OCI-LY7 (cell line): ENCODE results near the gene TRIP12. TPM values are rescaled to one million over a fixed set of nuclear protein-coding genes. Genes with fewer than 3 reads are reported as not detected.

Experiments used
- BruUV-seq: library from RNA; stranded (reverse); fragments of 400-500 nt; replicated peaks from 2 replicates; lab custom pipeline; 2021; lab: Mats Ljungman, UMichigan
- CTCF ChIA-PET: fragments of 300-600 bp; sonication (Branson Sonifier 250); formaldehyde crosslinking; loops from one replicate; lab custom pipeline; 2022; ENCODE audit warnings: antibody characterized with exemption; ENCODE audit not compliant: unreplicated experiment; lab: Charles Lee
- POLR2A ChIA-PET: fragments of 300-600 bp; sonication (Branson Sonifier 250); formaldehyde crosslinking; loops from one replicate; lab custom pipeline; 2022; ENCODE audit warnings: antibody characterized with exemption; lab: Charles Lee
- DNase-seq: peaks from one replicate; pipeline ENCODE4 v3.0.0-alpha.2; 2015; ENCODE audit warnings: low spot score
- H2AFZ ChIP-seq: fragments of 200-600 bp; sonication (generic), shearing (Covaris generic); 2 replicates; pipeline ENCODE4 v1.6.1; 2014; ENCODE audit warnings: mild to moderate bottlenecking, antibody characterized with exemption, low read length, moderate library complexity
- H3K27ac ChIP-seq: fragments of 200-600 bp; sonication (generic); 2 replicates; pipeline ENCODE4 v1.5.1; 2014; ENCODE audit warnings: mixed run types, low read depth, mild to moderate bottlenecking, moderate library complexity, low read length, inconsistent platforms; ENCODE audit not compliant: poor library complexity, severe bottlenecking
- H3K36me3 ChIP-seq: fragments of 200-600 bp; sonication (generic); 2 replicates; pipeline ENCODE4 v1.6.1; 2014; ENCODE audit warnings: mild to moderate bottlenecking, antibody characterized with exemption, low read length, moderate library complexity, mixed read lengths; ENCODE audit not compliant: insufficient read depth
- H3K4me1 ChIP-seq: fragments of 200-600 bp; sonication (generic); 2 replicates; pipeline ENCODE4 v1.5.1; 2014; ENCODE audit warnings: mild to moderate bottlenecking, low read length; ENCODE audit not compliant: insufficient read depth, poor library complexity, severe bottlenecking
- H3K4me2 ChIP-seq: fragments of 200-600 bp; sonication (generic); 2 replicates; pipeline ENCODE4 v1.6.1; 2014; ENCODE audit warnings: mild to moderate bottlenecking, low read length
- H3K4me3 ChIP-seq: fragments of 200-600 bp; sonication (generic); 2 replicates; pipeline ENCODE4 v1.5.1; 2014; ENCODE audit warnings: mild to moderate bottlenecking, low read depth, low read length; ENCODE audit not compliant: poor library complexity, severe bottlenecking
- H3K79me2 ChIP-seq: fragments of 200-600 bp; sonication (generic); 2 replicates; pipeline ENCODE4 v1.6.1; 2016; ENCODE audit warnings: low read depth, mild to moderate bottlenecking, low read length, moderate library complexity, mixed read lengths; ENCODE audit not compliant: insufficient read depth
- H3K9me2 ChIP-seq: fragments of 200-600 bp; sonication (generic); 2 replicates; pipeline ENCODE4 v1.6.1; 2016; ENCODE audit warnings: mild to moderate bottlenecking, low read length, mixed read lengths; ENCODE audit not compliant: insufficient read depth
- H3K9me3 ChIP-seq: fragments of 200-600 bp; sonication (generic); 2 replicates; pipeline ENCODE4 v1.6.1; 2014; ENCODE audit warnings: mild to moderate bottlenecking, mixed run types, low read length, mixed read lengths
- H4K20me1 ChIP-seq: fragments of 200-600 bp; sonication (generic); 2 replicates; pipeline ENCODE4 v1.6.1; 2014; ENCODE audit warnings: mild to moderate bottlenecking, antibody characterized with exemption, low read length, moderate library complexity, mixed read lengths; ENCODE audit not compliant: insufficient read depth
- CTCF ChIP-seq: fragments of 200-600 bp; sonication (generic); conservative IDR thresholded peaks from 2 replicates; pipeline ENCODE4 v1.5.1; 2014; ENCODE audit warnings: mild to moderate bottlenecking, antibody characterized with exemption, low read length, moderate library complexity, mixed read lengths
- EZH2phosphoT487 ChIP-seq: fragments of 200-600 bp; sonication (generic); IDR thresholded peaks from 2 replicates; pipeline ENCODE4 v1.6.1; 2018; ENCODE audit warnings: low read depth, borderline replicate concordance, mild to moderate bottlenecking, mixed run types, antibody characterized with exemption, low read length, moderate library complexity, mixed read lengths
- intact Hi-C: fragments of 100-400 bp; cut with micrococcal nuclease; formaldehyde crosslinking; loops from one replicate; pipeline ENCODE4 v1.10.0; 2022; ENCODE audit not compliant: unreplicated experiment
- total RNA-seq, 2 experiments: library from RNA; depleted of rRNA in 1 of 2; stranded (reverse); fragments of >200 nt in 1 of 2; shearing (Covaris generic) in 1 of 2; gene quantifications; 2 replicates each; pipeline ENCODE4 v1.2.3, GENCODE V29; 2014 to 2022

TRIP12 gene
- total RNA-seq, 2 experiments from 2014 or later = 80.0 to 185 TPM

- Histone ChIP-seq H3K4me1 (no peaks in the 10 kb centered on the region), H2AFZ (no peak overlapping the region), H3K36me3 (no peaks in the 10 kb centered on the region), H3K27ac (no peak overlapping the region), H3K9me3 (no peaks in the 10 kb centered on the region), H3K4me3 (no peak overlapping the region), H4K20me1 (no peaks in the 10 kb centered on the region), H3K4me2 (no peak overlapping the region), H3K9me2 (no peaks in the 10 kb centered on the region), H3K79me2 (no peaks in the 10 kb centered on the region)
- POLR2A ChIA-PET = interaction anchor here (0.7 kb wide), 2 partner anchors 146 to 846 kb away, joined by 3 to 4 read pairs; no protein-coding TSS in a partner anchor
- CTCF ChIA-PET = interaction anchor here (0.6 kb wide), 1 partner anchor 26 kb away, joined by 4 read pairs; the partner anchor contains the start of gene TRIP12
- BruUV-seq = no TSS peak
- TF ChIP-seq CTCF (no peak), EZH2phosphoT487 (no peak)
- intact Hi-C loops = no loop called here
- DNase-seq = no peak
These were observed 25.7 kb upstream of the TRIP12 start for GRCh38 chr2:229947544-229947943.

GRCh38 chr2:229945975-229946374, 24.2 kb upstream of the TRIP12 start:
- no peaks in the 10 kb centered on the region for H3K36me3 ChIP-seq
- no peak overlapping the region for H3K27ac ChIP-seq
- H3K9me3 ChIP-seq = no peaks in the 10 kb centered on the region
- no peak overlapping the region for H3K4me3 ChIP-seq
- no peak overlapping the region for H2AFZ ChIP-seq
- CTCF ChIA-PET = no interaction called here
- intact Hi-C loops = no loop called here
- no peak for DNase-seq
- no TSS peak for BruUV-seq
- POLR2A ChIA-PET = interaction anchor here (0.6 kb wide), 1 partner anchor 12 kb away, joined by 5 read pairs; no protein-coding TSS in a partner anchor
- H4K20me1 ChIP-seq = no peaks in the 10 kb centered on the region
- H3K9me2 ChIP-seq = no peaks in the 10 kb centered on the region
- H3K4me2 ChIP-seq = no peak overlapping the region
- H3K79me2 ChIP-seq = no peaks in the 10 kb centered on the region
- TF ChIP-seq CTCF = no peak
- TF ChIP-seq EZH2phosphoT487 = no peak
- no peaks in the 10 kb centered on the region for H3K4me1 ChIP-seq

- Histone ChIP-seq H3K79me2 (no peaks in the 10 kb centered on the region), H3K27ac (no peak overlapping the region), H3K9me2 (no peaks in the 10 kb centered on the region), H4K20me1 (no peaks in the 10 kb centered on the region), H2AFZ (no peak overlapping the region), H3K4me3 (no peak overlapping the region), H3K4me2 (no peak overlapping the region), H3K36me3 (no peaks in the 10 kb centered on the region), H3K9me3 (no peaks in the 10 kb centered on the region), H3K4me1 (no peaks in the 10 kb centered on the region)
- TF ChIP-seq CTCF = no peak
- no peak for TF ChIP-seq EZH2phosphoT487
- no peak for DNase-seq
- BruUV-seq = no TSS peak
- ChIA-PET CTCF (no interaction called here), POLR2A (no interaction called here)
- intact Hi-C loops = no loop called here
These were observed 22.1 kb upstream of the TRIP12 start for GRCh38 chr2:229943770-229944449.
